HG03159 (cell line): ENCODE results near the gene CIAPIN1.
"Not testable (repeated sequence)": the region's sequence is repeated elsewhere in the genome, so short reads cannot be mapped to it uniquely, and the experiment has no call there.

Source experiments
- ATAC-seq: cut with Tn5 transposase; IDR thresholded peaks from one replicate; pipeline ENCODE4 v1.9.1; 2021; ENCODE audit warnings: mild to moderate bottlenecking, moderate library complexity; ENCODE audit not compliant: unreplicated experiment

CIAPIN1 gene

GRCh38 chr16:57407521-57408353 is 39.4 kb downstream of the CIAPIN1 start:
- ATAC-seq, result no peak

GRCh38 chr16:57406881-57407280 is 40.3 kb downstream of the CIAPIN1 start:
- no peak for ATAC-seq

- no peak for ATAC-seq
Observed at GRCh38 chr16:57405097-57405496, 42.1 kb downstream of the CIAPIN1 start.

- no peak for ATAC-seq
Observed at GRCh38 chr16:57403965-57404817, 43.0 kb downstream of the CIAPIN1 start, which contains the start of gene CCL17. Gene CCL17 (plus strand): TSS chr16:57404767. CDS start chr16:57413933, 9,166 bp downstream.

GRCh38 chr16:57401943-57402640 is 45.1 kb downstream of the CIAPIN1 start:
- ATAC-seq, result no peak

- not testable (repeated sequence) for ATAC-seq
Observed at GRCh38 chr16:57397493-57397892, 49.7 kb downstream of the CIAPIN1 start.

GRCh38 chr16:57396786-57397185 is 50.4 kb downstream of the CIAPIN1 start:
- ATAC-seq, result no peak

GRCh38 chr16:57395026-57395425 is 52.2 kb downstream of the CIAPIN1 start:
- ATAC-seq, result no peak

GRCh38 chr16:57394444-57394843 is 52.7 kb downstream of the CIAPIN1 start:
- no peak for ATAC-seq

- ATAC-seq, result no peak
Observed at GRCh38 chr16:57392694-57393093, 54.5 kb downstream of the CIAPIN1 start.

GRCh38 chr16:57391708-57392107 is 55.5 kb downstream of the CIAPIN1 start:
- no peak for ATAC-seq

- ATAC-seq, result no peak
Observed at GRCh38 chr16:57391300-57391699, 55.9 kb downstream of the CIAPIN1 start.

- ATAC-seq, result no peak
Observed at GRCh38 chr16:57390636-57391295, 56.4 kb downstream of the CIAPIN1 start.

GRCh38 chr16:57389087-57389468 is 58.1 kb downstream of the CIAPIN1 start:
- no peak for ATAC-seq

GRCh38 chr16:57388359-57389086 is 58.7 kb downstream of the CIAPIN1 start:
- ATAC-seq, result peak; percentile 42

GRCh38 chr16:57387598-57388354 is 59.4 kb downstream of the CIAPIN1 start:
- peak; percentile 29 for ATAC-seq

GRCh38 chr16:57386381-57386951 is 60.7 kb downstream of the CIAPIN1 start:
- ATAC-seq, result no peak

GRCh38 chr16:57385083-57385482 is 62.1 kb downstream of the CIAPIN1 start:
- no peak for ATAC-seq
